OCI-LY1 (cell line): ENCODE measurements around the gene P2RY11.

Experiments used
- H2AFZ ChIP-seq: fragments of 200-600 bp; sonication (generic), shearing (Covaris generic); 2 replicates; pipeline ENCODE4 v1.6.0; 2014; ENCODE audit warnings: antibody characterized with exemption, mild to moderate bottlenecking, low read length
- H3F3A ChIP-seq: fragments of 200-600 bp; sonication (generic), shearing (Covaris generic); 2 replicates; pipeline ENCODE4 v1.6.0; 2014; ENCODE audit warnings: mild to moderate bottlenecking, antibody characterized with exemption, low read length, moderate library complexity; ENCODE audit not compliant: insufficient read depth
- H3K27ac ChIP-seq: fragments of 200-600 bp; sonication (generic); 2 replicates; pipeline ENCODE4 v1.5.1; 2014; ENCODE audit warnings: low read length, mixed run types, mild to moderate bottlenecking, low read depth; ENCODE audit not compliant: poor library complexity, severe bottlenecking
- H3K27me3 ChIP-seq: fragments of 200-600 bp; sonication (generic); 2 replicates; pipeline ENCODE4 v1.6.0; 2014; ENCODE audit warnings: antibody characterized with exemption, mild to moderate bottlenecking, low read length, moderate library complexity; ENCODE audit not compliant: insufficient read depth
- H3K36me3 ChIP-seq: fragments of 200-600 bp; sonication (generic); 2 replicates; pipeline ENCODE4 v1.6.1; 2014; ENCODE audit warnings: mild to moderate bottlenecking, antibody characterized with exemption, low read length, moderate library complexity, mixed read lengths; ENCODE audit not compliant: insufficient read depth
- H3K4me1 ChIP-seq: fragments of 200-600 bp; sonication (generic); 2 replicates; pipeline ENCODE4 v1.5.1; 2014; ENCODE audit warnings: mild to moderate bottlenecking, low read length, moderate library complexity; ENCODE audit not compliant: insufficient read depth, severe bottlenecking
- H3K4me2 ChIP-seq: fragments of 200-600 bp; sonication (generic), shearing (Covaris generic); 2 replicates; pipeline ENCODE4 v1.6.1; 2014; ENCODE audit warnings: low read length
- H3K4me3 ChIP-seq: fragments of 200-600 bp; sonication (generic); 2 replicates; pipeline ENCODE4 v1.5.1; 2014; ENCODE audit warnings: low read length, low read depth, mild to moderate bottlenecking, mixed read lengths; ENCODE audit not compliant: poor library complexity, severe bottlenecking
- H3K79me2 ChIP-seq: fragments of 200-600 bp; shearing (Covaris generic); 2 replicates; pipeline ENCODE4 v1.6.1; 2016; ENCODE audit warnings: mixed run types, low read length, mixed read lengths; ENCODE audit not compliant: insufficient read depth
- H3K9ac ChIP-seq: fragments of 200-600 bp; sonication (generic), shearing (Covaris generic); 2 replicates; pipeline ENCODE4 v1.6.1; 2014; ENCODE audit warnings: mild to moderate bottlenecking, low read length, mixed read lengths
- H3K9me2 ChIP-seq: fragments of 200-600 bp; sonication (generic), shearing (Covaris generic); 2 replicates; pipeline ENCODE4 v1.6.1; 2014; ENCODE audit warnings: low read depth, mild to moderate bottlenecking, low read length, mixed read lengths
- H3K9me3 ChIP-seq: fragments of 200-600 bp; shearing (Covaris generic); 2 replicates; pipeline ENCODE4 v1.6.1; 2014; ENCODE audit warnings: low read length, mixed read lengths
- H4K20me1 ChIP-seq: fragments of 200-600 bp; sonication (generic), shearing (Covaris generic); 2 replicates; pipeline ENCODE4 v1.6.0; 2016; ENCODE audit warnings: mild to moderate bottlenecking, low read length; ENCODE audit not compliant: insufficient read depth
- EZH2 ChIP-seq: fragments of 200-600 bp; sonication (generic), shearing (Covaris generic); IDR thresholded peaks from 2 replicates; pipeline ENCODE4 v1.8.0; 2017; ENCODE audit warnings: borderline replicate concordance, mixed run types, mild to moderate bottlenecking, antibody characterized with exemption, low read length, moderate library complexity, mixed read lengths
- TF ChIP-seq, protein P1 (sequence below): fragments of 200-600 bp; sonication (generic), shearing (Covaris generic); IDR thresholded peaks from 2 replicates; pipeline ENCODE4 v1.5.1; 2017; ENCODE audit warnings: mild to moderate bottlenecking, antibody characterized with exemption, low read length, moderate library complexity, mixed read lengths

The P2RY11 gene

GRCh38 chr19:10087296-10088061 lies 24.0 kb upstream of the P2RY11 start:
- no peaks in the 10 kb centered on the region for H3K27me3 ChIP-seq
- H3K27ac ChIP-seq = peak overlapping the region; percentile 3
- H4K20me1 ChIP-seq = no peaks in the 10 kb centered on the region
- H3K4me3 ChIP-seq = peak overlapping the region; percentile 92
- H3K4me1 ChIP-seq = peaks cover 15% of the 10 kb centered on the region
- TF ChIP-seq, protein P1, sequence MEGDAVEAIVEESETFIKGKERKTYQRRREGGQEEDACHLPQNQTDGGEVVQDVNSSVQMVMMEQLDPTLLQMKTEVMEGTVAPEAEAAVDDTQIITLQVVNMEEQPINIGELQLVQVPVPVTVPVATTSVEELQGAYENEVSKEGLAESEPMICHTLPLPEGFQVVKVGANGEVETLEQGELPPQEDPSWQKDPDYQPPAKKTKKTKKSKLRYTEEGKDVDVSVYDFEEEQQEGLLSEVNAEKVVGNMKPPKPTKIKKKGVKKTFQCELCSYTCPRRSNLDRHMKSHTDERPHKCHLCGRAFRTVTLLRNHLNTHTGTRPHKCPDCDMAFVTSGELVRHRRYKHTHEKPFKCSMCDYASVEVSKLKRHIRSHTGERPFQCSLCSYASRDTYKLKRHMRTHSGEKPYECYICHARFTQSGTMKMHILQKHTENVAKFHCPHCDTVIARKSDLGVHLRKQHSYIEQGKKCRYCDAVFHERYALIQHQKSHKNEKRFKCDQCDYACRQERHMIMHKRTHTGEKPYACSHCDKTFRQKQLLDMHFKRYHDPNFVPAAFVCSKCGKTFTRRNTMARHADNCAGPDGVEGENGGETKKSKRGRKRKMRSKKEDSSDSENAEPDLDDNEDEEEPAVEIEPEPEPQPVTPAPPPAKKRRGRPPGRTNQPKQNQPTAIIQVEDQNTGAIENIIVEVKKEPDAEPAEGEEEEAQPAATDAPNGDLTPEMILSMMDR = no peak
- TF ChIP-seq EZH2 = no peak
- peak overlapping the region; percentile 77 for H3K4me2 ChIP-seq
- peaks cover 31% of the 10 kb centered on the region for H3K36me3 ChIP-seq
- peak overlapping the region; percentile 92 for H3K9ac ChIP-seq
- H3F3A ChIP-seq = no peaks in the 10 kb centered on the region; the same call in 1 of the 2 replicates
- no peak overlapping the region for H2AFZ ChIP-seq
- no peaks in the 10 kb centered on the region for H3K79me2 ChIP-seq
- H3K9me2 ChIP-seq = no peaks in the 10 kb centered on the region
- H3K9me3 ChIP-seq = no peaks in the 10 kb centered on the region

GRCh38 chr19:10088949-10089554 lies 22.4 kb upstream of the P2RY11 start:
- H3K9me2 ChIP-seq = no peaks in the 10 kb centered on the region
- no peak overlapping the region for H3K27ac ChIP-seq
- H3F3A ChIP-seq = no peaks in the 10 kb centered on the region; the same call in 1 of the 2 replicates
- H4K20me1 ChIP-seq = no peaks in the 10 kb centered on the region
- peaks cover 45% of the 10 kb centered on the region for H3K36me3 ChIP-seq
- no peak overlapping the region for H3K4me3 ChIP-seq
- no peak overlapping the region for H3K9ac ChIP-seq
- no peaks in the 10 kb centered on the region for H3K9me3 ChIP-seq
- H3K79me2 ChIP-seq = no peaks in the 10 kb centered on the region
- H3K4me1 ChIP-seq = peaks cover 15% of the 10 kb centered on the region
- no peak overlapping the region for H3K4me2 ChIP-seq
- no peaks in the 10 kb centered on the region for H3K27me3 ChIP-seq
- no peak overlapping the region for H2AFZ ChIP-seq
- TF ChIP-seq, protein P1 = no peak
- no peak for TF ChIP-seq EZH2

DNA sequence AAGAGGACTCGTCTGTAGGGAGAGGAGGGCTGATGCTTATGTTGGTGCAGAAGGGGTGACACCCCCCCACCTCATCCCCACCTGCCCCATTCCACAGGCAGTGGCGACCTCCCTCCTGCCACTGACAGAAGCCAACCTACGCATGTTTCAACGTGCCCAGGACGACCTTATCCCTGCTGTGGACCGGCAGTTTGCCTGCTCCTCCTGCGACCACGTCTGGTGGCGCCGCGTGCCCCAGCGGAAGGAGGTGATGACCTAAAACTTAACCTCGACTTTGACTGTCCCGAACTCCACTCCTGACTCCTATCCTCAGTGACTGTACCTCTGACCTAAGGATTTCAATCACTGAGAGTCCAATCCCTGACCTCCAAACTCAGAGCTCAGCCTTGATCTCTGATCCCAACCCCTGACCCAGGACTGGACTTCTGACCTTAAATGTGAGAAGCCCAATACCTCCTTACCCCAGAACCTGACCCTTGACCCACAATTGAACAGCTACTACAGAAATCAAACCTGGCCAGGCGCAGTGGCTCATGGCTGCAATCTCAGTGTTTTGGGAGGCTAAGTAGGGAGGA lies 21.6 kb upstream of the P2RY11 start:
- H3K79me2 ChIP-seq = no peaks in the 10 kb centered on the region
- peaks cover 45% of the 10 kb centered on the region for H3K36me3 ChIP-seq
- H3K27ac ChIP-seq = no peak overlapping the region
- H3K4me1 ChIP-seq = peaks cover 15% of the 10 kb centered on the region
- no peak overlapping the region for H2AFZ ChIP-seq
- no peaks in the 10 kb centered on the region for H4K20me1 ChIP-seq
- no peaks in the 10 kb centered on the region for H3K9me2 ChIP-seq
- no peak overlapping the region for H3K9ac ChIP-seq
- TF ChIP-seq, protein P1 = no peak
- TF ChIP-seq EZH2 = no peak
- H3K27me3 ChIP-seq = no peaks in the 10 kb centered on the region
- no peak overlapping the region for H3K4me3 ChIP-seq
- no peaks in the 10 kb centered on the region; the same call in 1 of the 2 replicates for H3F3A ChIP-seq
- no peaks in the 10 kb centered on the region for H3K9me3 ChIP-seq
- H3K4me2 ChIP-seq = no peak overlapping the region
